Sigmoid colon (tissue), 4 donors: ENCODE measurements around the gene FOXL3.
"Not testable (repeated sequence)": the region's sequence is repeated elsewhere in the genome, so short reads cannot be mapped to it uniquely, and the experiment has no call there.

Experiments
- EP300 ChIP-seq, 4 donors: sonication (generic); formaldehyde crosslinking; IDR thresholded peaks; one replicate each; pipeline ENCODE4 v1.6.1; 2017; ENCODE audit warnings: antibody characterized with exemption in 4 of 4
- POLR2A ChIP-seq, 2 donors: fragments of 450-650 bp; IDR thresholded peaks; one replicate each; pipeline ENCODE4 v1.6.1; 2016; ENCODE audit warnings: antibody characterized with exemption in 2 of 2, mild to moderate bottlenecking in 2 of 2, moderate library complexity in 2 of 2
- POLR2AphosphoS5 ChIP-seq, 4 donors: sonication (generic); formaldehyde crosslinking; IDR thresholded peaks; one replicate each; pipeline ENCODE4 v1.6.1; 2017; ENCODE audit warnings: antibody characterized with exemption in 4 of 4
- TF ChIP-seq, protein P1 (sequence below), 4 experiments: fragments of 450-650 bp in 3 of 4; fragments of 200-600 bp in 1 of 4; IDR thresholded peaks; one replicate each; pipeline ENCODE4 v1.5.1; 2016 to 2019; ENCODE audit warnings: antibody characterized with exemption in 4 of 4, mild to moderate bottlenecking in 3 of 4, moderate library complexity in 2 of 4

DNA sequence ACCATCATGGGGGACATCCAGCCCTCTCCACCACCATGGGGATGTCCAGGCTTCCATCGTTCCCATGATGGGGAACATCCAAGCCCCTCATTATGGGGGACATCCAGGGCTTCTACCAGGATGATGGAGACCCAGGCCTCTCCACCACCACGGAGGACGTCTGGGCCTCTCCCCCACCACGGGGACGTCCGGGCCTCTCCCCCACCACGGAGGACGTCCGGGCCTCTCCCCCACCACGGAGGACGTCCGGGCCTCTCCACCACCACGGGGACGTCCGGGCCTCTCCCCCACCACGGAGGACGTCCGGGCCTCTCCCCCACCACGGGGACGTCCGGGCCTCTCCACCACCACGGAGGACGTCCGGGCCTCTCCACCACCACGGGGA, 46.2 kb downstream of the FOXL3 start:
- TF ChIP-seq, protein P1, sequence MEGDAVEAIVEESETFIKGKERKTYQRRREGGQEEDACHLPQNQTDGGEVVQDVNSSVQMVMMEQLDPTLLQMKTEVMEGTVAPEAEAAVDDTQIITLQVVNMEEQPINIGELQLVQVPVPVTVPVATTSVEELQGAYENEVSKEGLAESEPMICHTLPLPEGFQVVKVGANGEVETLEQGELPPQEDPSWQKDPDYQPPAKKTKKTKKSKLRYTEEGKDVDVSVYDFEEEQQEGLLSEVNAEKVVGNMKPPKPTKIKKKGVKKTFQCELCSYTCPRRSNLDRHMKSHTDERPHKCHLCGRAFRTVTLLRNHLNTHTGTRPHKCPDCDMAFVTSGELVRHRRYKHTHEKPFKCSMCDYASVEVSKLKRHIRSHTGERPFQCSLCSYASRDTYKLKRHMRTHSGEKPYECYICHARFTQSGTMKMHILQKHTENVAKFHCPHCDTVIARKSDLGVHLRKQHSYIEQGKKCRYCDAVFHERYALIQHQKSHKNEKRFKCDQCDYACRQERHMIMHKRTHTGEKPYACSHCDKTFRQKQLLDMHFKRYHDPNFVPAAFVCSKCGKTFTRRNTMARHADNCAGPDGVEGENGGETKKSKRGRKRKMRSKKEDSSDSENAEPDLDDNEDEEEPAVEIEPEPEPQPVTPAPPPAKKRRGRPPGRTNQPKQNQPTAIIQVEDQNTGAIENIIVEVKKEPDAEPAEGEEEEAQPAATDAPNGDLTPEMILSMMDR (IDR thresholded peaks at IDR 0.05) = not testable (repeated sequence)
- not testable (repeated sequence) for TF ChIP-seq POLR2A, EP300, POLR2AphosphoS5 (IDR thresholded peaks at IDR 0.05)
